ENCODE data around the gene B3GALT4.

DNA sequence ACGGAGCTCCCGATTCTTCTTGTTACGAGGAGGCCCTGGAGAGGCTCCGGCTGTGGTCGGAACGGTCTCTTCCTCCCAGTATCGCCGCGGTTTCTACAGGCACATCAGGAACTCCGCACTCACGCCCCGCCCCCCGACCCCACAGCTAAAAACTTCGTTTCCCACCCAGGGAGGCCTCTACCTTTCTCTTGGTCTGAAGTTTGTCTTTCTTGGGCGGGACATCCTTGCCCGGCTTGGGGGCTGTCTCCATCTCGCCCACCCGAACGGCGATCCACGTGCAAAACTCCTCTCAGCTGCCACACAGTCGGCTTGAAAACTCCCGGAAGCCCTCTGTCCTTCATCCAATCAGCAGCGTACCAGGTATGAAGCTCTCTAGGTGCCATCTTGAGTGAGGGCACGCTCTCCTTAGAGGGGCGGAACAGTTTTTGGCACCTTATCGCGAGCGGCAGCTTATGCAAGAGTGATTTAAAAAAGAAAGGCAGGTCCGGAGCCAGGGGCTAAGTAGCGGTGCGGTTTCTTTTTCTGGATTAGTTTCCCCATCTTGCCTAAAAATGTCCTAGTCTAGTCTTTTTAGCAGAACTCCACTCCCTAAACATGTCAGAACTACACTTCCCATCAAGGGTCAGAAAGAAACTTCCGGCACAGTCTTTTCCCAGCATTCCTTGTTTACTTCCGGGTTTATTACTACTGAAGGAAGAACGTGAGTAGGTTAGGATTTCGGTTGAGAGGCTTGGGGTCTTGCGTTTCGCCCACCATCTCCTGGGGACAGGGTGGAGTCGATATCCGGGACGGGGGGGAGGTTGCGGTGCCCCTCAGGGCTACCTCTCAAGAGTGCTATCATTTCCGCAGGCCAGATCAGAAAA, 12.2 kb downstream of the B3GALT4 start, which contains the start of the genes PFDN6 and WDR46:
- TF ChIP-seq CTCF (IDR thresholded peaks at IDR 0.05; ENCODE audit: insufficient read depth, low read length, poor library complexity, severe bottlenecking) (no peak), EZH2phosphoT487 (conservative IDR thresholded peaks at IDR 0.05; ENCODE audit: low read length) (no peak)
